Measurements from ENCODE around the gene STK32C. TPM values are rescaled to one million over a fixed set of nuclear protein-coding genes. Genes with fewer than 3 reads are reported as not detected.

STK32C gene
- polyA plus RNA-seq, 1 donor from 2014 or later = 23.2 TPM

GRCh38 chr10:132248455-132249225 lies 59.1 kb downstream of the STK32C start:
- Histone ChIP-seq H3K36me3 (ENCODE audit: insufficient read depth, low read length) (no peaks in the 10 kb centered on the region), H3K79me2 (replicated peaks; ENCODE audit: insufficient read depth, low read length) (no peaks in the 10 kb centered on the region), H3K9me2 (ENCODE audit: insufficient read depth, low read length) (no peaks in the 10 kb centered on the region), H3K4me3 (ENCODE audit: low read length) (peak overlapping the region; percentile 25), H3K9me3 (ENCODE audit: low read length) (no peaks in the 10 kb centered on the region), H3K27me3 (ENCODE audit: insufficient read depth, low read depth, low read length) (no peaks in the 10 kb centered on the region), H3F3A (ENCODE audit: insufficient read depth, low read length, poor library complexity, severe bottlenecking) (no peaks in the 10 kb centered on the region), H3K27ac (ENCODE audit: low read length) (no peak overlapping the region), H3K4me2 (ENCODE audit: low read length) (no peak overlapping the region), H3K9ac (ENCODE audit: low read length) (no peak overlapping the region), H2AFZ (ENCODE audit: low read depth, low read length) (no peak overlapping the region), H4K20me1 (ENCODE audit: insufficient read depth) (no peaks in the 10 kb centered on the region)
- TF ChIP-seq MXI1 (conservative IDR thresholded peaks at IDR 0.05; ENCODE audit: poor library complexity, severe bottlenecking) (no peak), TAF1 (IDR thresholded peaks at IDR 0.05; ENCODE audit: low read depth) (no peak), REST (IDR thresholded peaks at IDR 0.05; ENCODE audit: borderline replicate concordance) (no peak), EZH2 (IDR thresholded peaks at IDR 0.05; ENCODE audit: borderline replicate concordance, insufficient read depth, low read length, poor library complexity, severe bottlenecking) (no peak), RAD21 (conservative IDR thresholded peaks at IDR 0.05) (no peak), SMC3 (conservative IDR thresholded peaks at IDR 0.05; ENCODE audit: poor library complexity) (no peak), CTCF (IDR thresholded peaks at IDR 0.05; ENCODE audit: poor library complexity, severe bottlenecking) (no peak), POLR2AphosphoS5 (IDR thresholded peaks at IDR 0.05) (no peak), EP300 (conservative IDR thresholded peaks at IDR 0.05; ENCODE audit: poor library complexity, severe bottlenecking) (no peak)

GRCh38 chr10:132247943-132248342 lies 59.8 kb downstream of the STK32C start:
- Histone ChIP-seq H3K4me3 (ENCODE audit: low read length) (no peak overlapping the region), H3K27ac (ENCODE audit: low read length) (no peak overlapping the region), H3K9me3 (ENCODE audit: low read length) (no peaks in the 10 kb centered on the region), H3K9ac (ENCODE audit: low read length) (no peak overlapping the region), H3F3A (ENCODE audit: insufficient read depth, low read length, poor library complexity, severe bottlenecking) (no peaks in the 10 kb centered on the region), H2AFZ (ENCODE audit: low read depth, low read length) (no peak overlapping the region), H3K36me3 (ENCODE audit: insufficient read depth, low read length) (no peaks in the 10 kb centered on the region), H3K79me2 (replicated peaks; ENCODE audit: insufficient read depth, low read length) (no peaks in the 10 kb centered on the region), H3K4me2 (ENCODE audit: low read length) (no peak overlapping the region), H3K9me2 (ENCODE audit: insufficient read depth, low read length) (no peaks in the 10 kb centered on the region), H4K20me1 (ENCODE audit: insufficient read depth) (no peaks in the 10 kb centered on the region), H3K27me3 (ENCODE audit: insufficient read depth, low read depth, low read length) (no peaks in the 10 kb centered on the region)
- TF ChIP-seq SMC3 (conservative IDR thresholded peaks at IDR 0.05; ENCODE audit: poor library complexity) (no peak), MXI1 (conservative IDR thresholded peaks at IDR 0.05; ENCODE audit: poor library complexity, severe bottlenecking) (no peak), TAF1 (IDR thresholded peaks at IDR 0.05; ENCODE audit: low read depth) (no peak), RAD21 (conservative IDR thresholded peaks at IDR 0.05) (no peak), EP300 (conservative IDR thresholded peaks at IDR 0.05; ENCODE audit: poor library complexity, severe bottlenecking) (no peak), REST (IDR thresholded peaks at IDR 0.05; ENCODE audit: borderline replicate concordance) (no peak), CTCF (IDR thresholded peaks at IDR 0.05; ENCODE audit: poor library complexity, severe bottlenecking) (no peak), POLR2AphosphoS5 (IDR thresholded peaks at IDR 0.05) (no peak), EZH2 (IDR thresholded peaks at IDR 0.05; ENCODE audit: borderline replicate concordance, insufficient read depth, low read length, poor library complexity, severe bottlenecking) (no peak)

Measured in neural cell (in vitro differentiated cells).